WI38 (cell line): Measurements from ENCODE around the gene STOML2.

ENCODE experiments used
- H3K4me3 ChIP-seq: 2 replicates; pipeline ENCODE4 v1.5.1; 2011; ENCODE audit warnings: low read depth, mild to moderate bottlenecking, control low read depth, low read length
- CTCF ChIP-seq: IDR thresholded peaks from 2 replicates; pipeline ENCODE4 v1.5.1; 2012; ENCODE audit warnings: low read depth, mild to moderate bottlenecking, control low read depth, low read length

Gene STOML2

DNA sequence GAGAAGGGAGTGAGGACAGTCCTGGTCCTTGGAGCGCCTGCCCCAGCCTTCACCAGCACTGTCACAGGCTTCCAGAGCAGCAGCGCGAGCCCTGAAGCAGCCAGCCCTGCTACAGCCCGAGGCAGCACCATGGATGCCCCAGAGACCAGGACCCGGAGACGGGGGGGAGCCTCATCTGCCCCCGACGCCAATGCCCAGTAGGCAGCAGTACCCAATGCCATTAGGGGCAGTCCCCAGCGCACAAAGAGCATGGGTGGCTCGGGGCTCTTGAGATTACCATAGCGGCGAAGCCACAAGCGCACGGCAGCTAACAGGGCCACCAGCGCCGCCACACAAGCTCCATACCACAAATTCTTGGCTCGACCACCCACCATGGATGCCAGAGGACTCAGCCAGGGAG, 11.4 kb downstream of the STOML2 start:
- no peak for TF ChIP-seq CTCF
- no peak overlapping the region for H3K4me3 ChIP-seq

DNA sequence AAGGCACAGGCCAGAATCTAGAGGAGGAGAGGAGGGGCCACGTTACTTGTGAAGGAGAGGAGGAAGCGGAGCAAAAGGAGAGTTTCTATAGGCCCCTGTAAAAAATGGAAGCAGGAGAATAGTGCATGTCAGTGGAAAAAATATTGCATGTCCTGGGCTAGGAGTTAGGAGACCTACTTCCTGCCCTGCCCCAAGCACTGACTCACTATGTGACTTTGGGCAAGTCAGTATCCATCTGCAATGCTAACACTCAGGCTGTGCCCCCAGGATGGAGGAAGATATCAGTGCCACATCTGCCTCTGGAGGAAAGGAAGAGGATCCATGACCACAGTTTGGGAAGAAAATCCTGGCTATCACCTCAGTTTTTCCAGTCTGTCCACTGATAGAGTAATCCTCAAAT, 13.5 kb downstream of the STOML2 start:
- H3K4me3 ChIP-seq: no peak overlapping the region
- TF ChIP-seq CTCF: no peak

DNA sequence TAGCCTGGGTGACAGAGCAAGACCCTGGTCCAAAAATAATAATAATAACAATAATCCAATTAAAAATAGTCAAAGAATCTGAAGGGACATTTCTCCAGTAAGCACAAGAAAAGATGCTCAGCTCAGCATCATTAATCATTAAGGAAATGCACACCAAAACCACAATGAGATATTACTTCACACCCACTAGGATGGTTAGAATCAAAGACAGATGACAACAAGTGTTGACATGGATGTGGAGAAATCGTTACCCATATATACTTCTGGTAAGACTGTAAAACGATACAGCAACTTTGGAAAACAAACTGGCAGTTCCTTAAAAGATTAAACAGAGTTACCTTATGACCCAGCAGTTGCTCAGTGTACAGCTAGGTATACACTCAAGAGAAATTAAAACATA, 17.9 kb downstream of the STOML2 start:
- no peak for TF ChIP-seq CTCF
- H3K4me3 ChIP-seq: no peak overlapping the region

GRCh38 chr9:35079426-35080341, 23.2 kb downstream of the STOML2 start, which contains the start of gene FANCG:
FANCG (minus strand) TSS chr9:35079942; CDS start chr9:35079524, 418 bp downstream.
- TF ChIP-seq CTCF: no peak
- H3K4me3 ChIP-seq: peak within 1 kb of the TSS; percentile 79

- TF ChIP-seq CTCF: no peak
- H3K4me3 ChIP-seq: peak overlapping the region; percentile 79
Observed at GRCh38 chr9:35079041-35079425, 23.9 kb downstream of the STOML2 start.

GRCh38 chr9:35078066-35078465, 24.9 kb downstream of the STOML2 start:
- H3K4me3 ChIP-seq: peak overlapping the region; percentile 79
- no peak for TF ChIP-seq CTCF

GRCh38 chr9:35076848-35077247, 26.1 kb downstream of the STOML2 start:
- no peak for TF ChIP-seq CTCF
- H3K4me3 ChIP-seq: no peak overlapping the region
